HG02623 (cell line): ENCODE data around the gene CLEC11A.

Experiments
- ATAC-seq: cut with Tn5 transposase; IDR thresholded peaks from one replicate; pipeline ENCODE4 v1.9.1; 2021; ENCODE audit warnings: moderate library complexity; ENCODE audit not compliant: unreplicated experiment

Gene CLEC11A, protein sequence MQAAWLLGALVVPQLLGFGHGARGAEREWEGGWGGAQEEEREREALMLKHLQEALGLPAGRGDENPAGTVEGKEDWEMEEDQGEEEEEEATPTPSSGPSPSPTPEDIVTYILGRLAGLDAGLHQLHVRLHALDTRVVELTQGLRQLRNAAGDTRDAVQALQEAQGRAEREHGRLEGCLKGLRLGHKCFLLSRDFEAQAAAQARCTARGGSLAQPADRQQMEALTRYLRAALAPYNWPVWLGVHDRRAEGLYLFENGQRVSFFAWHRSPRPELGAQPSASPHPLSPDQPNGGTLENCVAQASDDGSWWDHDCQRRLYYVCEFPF

GRCh38 chr19:50723069-50723468, at the start of gene CLEC11A:
CLEC11A (plus strand) TSS chr19:50723364; CDS start chr19:50723526, 162 bp downstream.
- no peak for ATAC-seq

- ATAC-seq, result no peak
Measured at GRCh38 chr19:50676625-50677197, 46.5 kb upstream of the CLEC11A start.

- no peak for ATAC-seq
Measured at GRCh38 chr19:50677636-50678035, 45.5 kb upstream of the CLEC11A start.

- no peak for ATAC-seq
Measured at GRCh38 chr19:50678323-50678722, 44.8 kb upstream of the CLEC11A start.

DNA sequence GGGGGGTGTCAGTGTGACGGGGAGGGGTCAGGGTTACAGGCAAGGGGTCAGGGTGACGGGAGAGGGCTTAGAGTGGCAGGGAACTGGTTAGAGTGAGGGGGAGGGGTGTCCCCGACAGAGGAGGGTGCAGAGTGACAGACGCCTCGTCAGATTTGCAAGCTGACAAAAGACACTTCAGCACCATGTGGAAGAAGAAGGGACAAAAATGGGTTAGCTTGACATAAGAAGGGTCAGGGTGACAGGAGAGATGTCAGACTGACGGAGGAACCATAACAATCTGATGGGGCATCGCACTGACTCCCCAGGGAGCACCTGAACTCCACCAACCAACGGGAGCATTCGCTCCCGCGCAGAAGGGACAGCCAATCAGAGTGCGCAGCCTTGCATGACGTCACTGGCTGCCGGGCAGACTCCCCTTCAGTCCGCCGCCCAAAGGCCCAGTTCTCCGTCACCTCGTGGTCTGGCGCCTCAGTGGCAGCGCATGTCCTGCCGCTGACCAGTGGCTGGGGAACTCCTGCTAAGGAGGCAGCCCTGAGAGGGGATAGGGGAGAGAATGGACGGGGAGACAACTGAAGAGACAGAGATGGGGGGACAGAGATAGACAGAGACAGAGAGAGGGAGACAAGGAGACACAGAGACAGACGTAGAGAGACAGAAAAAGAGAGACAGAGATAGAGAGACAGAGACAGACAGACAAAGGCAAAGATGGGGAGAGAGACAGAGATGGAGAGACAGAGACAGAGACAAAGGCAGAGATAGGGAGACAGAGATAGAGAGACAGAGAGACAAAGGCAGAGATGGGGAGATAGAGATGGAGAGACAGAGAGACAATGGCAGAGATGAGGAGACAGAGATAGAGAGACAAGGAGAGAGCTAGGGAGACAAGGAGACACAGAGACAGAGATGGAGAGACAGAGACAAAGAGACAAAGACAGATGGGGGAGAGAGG, 43.7 kb upstream of the CLEC11A start:
- ATAC-seq, result no peak

DNA sequence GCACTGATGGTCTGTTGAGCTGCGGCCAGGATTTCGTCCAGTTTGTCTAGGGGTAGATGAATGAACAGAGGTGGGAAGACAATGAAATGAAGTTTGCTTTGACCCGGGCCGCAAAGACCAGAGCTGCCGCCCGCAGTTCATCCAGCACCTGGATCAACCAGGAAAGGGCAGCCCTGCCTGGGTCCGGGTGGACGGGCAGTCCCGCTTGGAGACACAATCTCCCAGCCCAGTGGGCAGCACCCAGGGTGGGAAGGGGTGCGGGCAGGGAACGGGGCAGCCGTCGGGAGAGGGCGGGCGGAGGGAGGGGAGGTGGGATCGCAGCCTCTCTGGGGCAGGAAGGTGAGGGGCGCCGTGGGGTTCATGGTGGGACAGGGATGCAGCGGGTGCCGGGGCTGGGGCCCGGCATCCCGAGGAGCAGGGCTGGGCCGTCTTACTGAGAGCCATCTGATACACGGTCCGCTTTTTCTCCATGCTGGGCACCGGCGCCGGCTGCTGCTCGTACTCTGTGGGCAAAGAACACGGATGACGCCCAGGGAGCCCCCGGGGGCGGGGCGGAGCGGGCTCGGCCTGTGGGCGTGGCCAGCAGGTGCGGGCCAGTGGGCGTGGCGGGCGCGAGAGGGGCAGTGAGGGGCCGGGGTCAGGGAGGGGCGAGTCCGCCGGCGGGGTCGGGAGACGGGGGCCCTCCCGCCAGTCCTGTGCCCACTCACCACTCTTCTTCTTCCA, 36.7 kb upstream of the CLEC11A start:
- ATAC-seq, result no peak

DNA sequence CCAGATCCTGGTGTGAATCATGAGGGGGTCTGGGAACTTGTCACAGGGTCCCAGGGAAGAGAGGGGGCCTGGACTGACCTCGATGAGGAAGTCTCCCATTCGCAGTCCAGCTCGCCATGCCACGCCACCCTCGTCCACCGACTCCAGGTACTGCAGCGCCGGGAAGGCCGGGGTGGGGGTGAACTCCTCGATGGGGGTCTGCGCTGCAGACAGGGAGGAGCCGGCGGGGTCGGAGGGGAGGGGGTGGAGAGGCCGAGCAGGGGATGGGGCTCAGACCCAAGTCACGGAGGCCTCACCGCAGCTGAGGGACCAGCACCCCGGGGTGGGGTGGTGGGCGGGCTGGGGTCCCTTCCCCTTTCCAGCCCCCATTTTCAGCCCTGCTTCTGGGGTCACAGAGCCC, 34.4 kb upstream of the CLEC11A start:
- no peak for ATAC-seq

DNA sequence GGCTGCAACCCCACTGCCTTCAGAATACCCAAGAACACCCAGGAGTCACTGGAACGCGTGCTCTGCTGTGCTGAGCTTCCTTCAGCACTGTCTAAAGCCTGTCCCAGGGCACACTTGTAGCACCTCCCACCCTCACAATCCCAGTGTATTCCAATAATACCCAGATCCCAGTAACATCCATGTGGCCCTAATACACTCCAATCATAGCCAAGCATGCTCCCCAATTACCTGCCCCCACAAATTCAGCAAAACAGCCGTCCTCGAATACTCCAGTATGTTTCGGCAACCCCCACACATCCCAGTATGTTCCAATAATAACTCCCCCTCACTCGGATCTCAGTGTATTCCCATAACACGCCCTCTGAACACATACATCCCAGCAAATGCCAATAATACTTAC, 32.7 kb upstream of the CLEC11A start:
- no peak for ATAC-seq

DNA sequence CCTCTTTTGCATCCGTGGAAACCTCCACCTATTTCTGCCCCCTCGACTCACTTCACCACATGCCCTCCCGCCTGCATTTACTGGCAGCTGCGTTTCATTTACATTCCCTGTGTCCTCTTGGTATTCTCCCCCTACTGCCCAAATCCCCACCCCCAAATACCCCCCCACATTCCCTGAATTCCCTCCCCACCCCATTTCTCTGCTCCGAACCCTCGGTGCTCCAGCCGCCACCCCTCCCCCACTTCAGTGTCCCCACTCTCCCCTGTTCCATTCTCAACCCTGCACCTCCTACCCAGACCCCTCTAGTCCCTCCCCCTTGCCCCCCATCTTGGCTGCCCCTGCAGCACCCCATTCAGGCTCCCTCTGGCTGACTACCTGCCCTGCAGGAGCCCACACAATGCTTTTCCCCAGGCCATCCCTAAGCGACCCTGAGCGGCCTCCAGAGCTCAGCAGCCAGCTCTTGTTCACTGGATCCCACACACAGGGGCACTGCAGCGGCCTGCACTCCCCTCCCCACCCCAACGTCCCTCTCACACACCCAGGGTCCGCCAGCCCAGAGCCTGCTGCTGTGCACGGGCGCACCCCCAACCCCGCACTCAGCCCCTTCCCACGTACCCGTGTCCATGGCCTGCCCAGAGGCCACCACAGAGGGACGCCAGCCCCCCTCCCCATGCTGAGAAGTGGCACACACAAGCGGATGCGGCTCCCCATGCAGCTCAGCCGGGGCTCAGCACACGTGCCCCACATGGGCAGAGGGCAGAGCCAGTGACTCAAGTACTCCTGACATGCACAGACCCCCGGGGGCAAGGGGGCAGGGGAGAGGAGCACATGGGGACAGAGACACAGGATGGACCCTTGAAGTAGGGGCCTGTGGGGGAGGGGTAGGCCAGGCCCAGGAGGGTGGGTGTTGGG, 29.8 kb upstream of the CLEC11A start:
- ATAC-seq, result no peak

DNA sequence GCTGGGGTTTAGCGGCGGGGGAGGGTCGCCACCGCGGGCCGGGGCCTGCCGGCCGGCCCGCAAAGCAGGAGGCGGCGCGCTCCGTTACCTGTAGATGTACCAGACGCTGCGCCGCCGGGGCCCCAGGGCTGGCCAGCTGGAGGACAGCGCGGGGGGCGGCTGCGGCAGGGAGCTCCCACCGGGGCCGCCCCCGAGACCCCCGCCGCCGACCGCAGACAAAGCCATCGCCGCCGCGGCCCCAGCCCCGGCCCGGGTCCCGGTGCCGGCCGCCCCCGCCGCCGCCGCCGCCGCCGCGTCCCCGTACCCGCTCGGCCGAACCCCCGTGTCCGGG, 28.4 kb upstream of the CLEC11A start:
- no peak for ATAC-seq

DNA sequence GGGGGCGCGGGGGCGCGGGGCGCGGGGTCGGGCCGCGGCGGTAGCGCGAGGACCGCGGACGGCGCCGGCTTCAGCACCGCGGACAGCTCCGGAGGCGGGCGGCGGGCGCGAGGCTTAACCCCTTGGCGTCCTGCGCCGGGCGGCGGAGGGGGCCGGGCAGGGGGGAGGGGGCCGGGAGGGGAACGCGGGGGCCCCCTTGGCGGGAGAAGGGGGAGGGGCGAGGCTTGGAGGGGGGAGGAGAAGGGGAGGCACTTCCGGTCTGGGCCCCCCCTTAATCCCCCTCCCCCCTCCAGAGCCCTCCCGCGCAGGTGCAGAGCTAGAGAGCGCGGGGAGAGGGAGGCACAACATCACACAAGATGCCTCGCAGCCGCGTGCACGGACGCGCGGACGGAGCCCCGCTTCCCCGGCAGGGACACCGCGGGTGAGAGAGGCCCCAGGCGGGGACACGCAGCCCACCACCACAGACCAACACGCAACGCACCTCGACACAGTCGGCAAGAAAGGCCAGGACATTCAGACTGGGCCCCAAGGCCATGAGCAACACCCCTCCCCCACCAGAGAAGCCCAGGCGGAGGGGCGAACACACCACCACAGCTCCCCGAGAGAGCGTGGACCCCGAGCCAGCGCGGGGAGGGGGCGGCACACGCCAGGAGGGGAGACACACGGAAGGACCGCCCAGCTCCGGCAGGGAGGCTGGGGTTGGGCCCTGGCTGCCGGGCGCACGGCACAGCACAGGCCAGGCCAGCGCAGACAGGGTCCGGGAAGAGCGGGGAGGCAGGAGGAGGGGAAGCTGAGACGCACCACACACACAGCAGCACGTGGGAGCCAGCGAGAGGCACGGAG, 27.7 kb upstream of the CLEC11A start:
- ATAC-seq, result no peak

GRCh38 chr19:50696094-50696483, 27.1 kb upstream of the CLEC11A start:
- no peak for ATAC-seq

GRCh38 chr19:50697414-50698124, 25.6 kb upstream of the CLEC11A start:
- ATAC-seq, result no peak

GRCh38 chr19:50701367-50701985, 21.7 kb upstream of the CLEC11A start:
- ATAC-seq, result no peak

GRCh38 chr19:50702158-50702870, 20.9 kb upstream of the CLEC11A start:
- no peak for ATAC-seq

- no peak for ATAC-seq
Measured at GRCh38 chr19:50702871-50703829, 20.0 kb upstream of the CLEC11A start.
